Neural cell (in vitro differentiated cells): ENCODE measurements around the gene EEF1AKMT3. TPM values are rescaled to one million over a fixed set of nuclear protein-coding genes. Genes with fewer than 3 reads are reported as not detected.

Source experiments
- H2AFZ ChIP-seq: fragments of 200-600, 300-800 bp; sonication (generic), shearing (Covaris generic); 2 replicates; pipeline ENCODE4 v1.6.0; 2014; ENCODE audit warnings: low read depth, mild to moderate bottlenecking, antibody characterized with exemption, low read length, moderate library complexity
- H3F3A ChIP-seq: fragments of 200-600 bp; shearing (Covaris generic); 2 replicates; pipeline ENCODE4 v1.6.1; 2016; ENCODE audit warnings: mild to moderate bottlenecking, moderate library complexity, mixed read lengths, antibody characterized with exemption, low read length; ENCODE audit not compliant: insufficient read depth, poor library complexity, severe bottlenecking
- H3K27ac ChIP-seq: fragments of 200-600, 300-800 bp; sonication (generic), shearing (Covaris generic); 2 replicates; pipeline ENCODE4 v1.5.1; 2014; ENCODE audit warnings: mild to moderate bottlenecking, low read length, moderate library complexity
- H3K27me3 ChIP-seq: fragments of 300-800, 200-600 bp; sonication (generic), shearing (Covaris generic); 2 replicates; pipeline ENCODE4 v1.6.0; 2014; ENCODE audit warnings: mild to moderate bottlenecking, low read depth, low read length, moderate library complexity; ENCODE audit not compliant: insufficient read depth
- H3K36me3 ChIP-seq: fragments of 300-800, 200-600 bp; sonication (generic), shearing (Covaris generic); 2 replicates; pipeline ENCODE4 v1.5.1; 2014; ENCODE audit warnings: mild to moderate bottlenecking, antibody characterized with exemption, low read length, moderate library complexity; ENCODE audit not compliant: insufficient read depth
- H3K4me2 ChIP-seq: fragments of 300-800, 200-600 bp; sonication (generic), shearing (Covaris generic); 2 replicates; pipeline ENCODE4 v1.6.0; 2014; ENCODE audit warnings: mild to moderate bottlenecking, low read length
- H3K4me3 ChIP-seq: fragments of 300-800, 200-600 bp; sonication (generic), shearing (Covaris generic); 2 replicates; pipeline ENCODE4 v1.5.1; 2014; ENCODE audit warnings: mild to moderate bottlenecking, low read length, moderate library complexity
- H3K79me2 ChIP-seq: fragments of 200-600 bp; shearing (Covaris generic); replicated peaks from 2 replicates; pipeline ENCODE4 v1.6.0; 2014; ENCODE audit warnings: mild to moderate bottlenecking, low read length, moderate library complexity; ENCODE audit not compliant: insufficient read depth
- H3K9ac ChIP-seq: fragments of 300-800, 200-600 bp; sonication (generic), shearing (Covaris generic); 2 replicates; pipeline ENCODE4 v1.6.1; 2016; ENCODE audit warnings: mild to moderate bottlenecking, low read length, mixed read lengths
- H3K9me2 ChIP-seq: fragments of 200-600 bp; shearing (Covaris generic); 2 replicates; pipeline ENCODE4 v1.6.1; 2016; ENCODE audit warnings: mild to moderate bottlenecking, low read length, mixed read lengths; ENCODE audit not compliant: insufficient read depth
- H3K9me3 ChIP-seq: fragments of 200-600, 300-800 bp; sonication (generic), shearing (Covaris generic); 2 replicates; pipeline ENCODE4 v1.6.1; 2016; ENCODE audit warnings: mild to moderate bottlenecking, mixed run types, low read length, moderate library complexity, mixed read lengths
- H4K20me1 ChIP-seq: fragments of 200-600 bp; shearing (Covaris generic); 2 replicates; pipeline ENCODE4 v1.6.1; 2016; ENCODE audit warnings: mild to moderate bottlenecking, mixed run types; ENCODE audit not compliant: insufficient read depth
- CTCF ChIP-seq: fragments of 450-650 bp; IDR thresholded peaks from 2 replicates; pipeline ENCODE4 v1.5.1; 2014; ENCODE audit warnings: antibody characterized with exemption, mild to moderate bottlenecking, moderate library complexity; ENCODE audit not compliant: poor library complexity, severe bottlenecking
- EP300 ChIP-seq: fragments of 450-650 bp; conservative IDR thresholded peaks from 2 replicates; pipeline ENCODE4 v1.6.1; 2014; ENCODE audit warnings: antibody characterized with exemption, mild to moderate bottlenecking, moderate library complexity; ENCODE audit not compliant: poor library complexity, severe bottlenecking
- EZH2 ChIP-seq: fragments of 200-600, 300-800 bp; shearing (Covaris generic), sonication (generic); IDR thresholded peaks from 2 replicates; pipeline ENCODE4 v1.6.1; 2014; ENCODE audit warnings: antibody characterized with exemption, low read length, borderline replicate concordance, mild to moderate bottlenecking; ENCODE audit not compliant: insufficient read depth, poor library complexity, severe bottlenecking
- MXI1 ChIP-seq: fragments of 450-650 bp; conservative IDR thresholded peaks from 2 replicates; pipeline ENCODE4 v1.6.1; 2014; ENCODE audit warnings: antibody characterized with exemption, mild to moderate bottlenecking; ENCODE audit not compliant: poor library complexity, severe bottlenecking
- POLR2AphosphoS5 ChIP-seq: IDR thresholded peaks from 2 replicates; pipeline ENCODE4 v1.6.1; 2012
- RAD21 ChIP-seq: fragments of 450-650 bp; conservative IDR thresholded peaks from 2 replicates; pipeline ENCODE4 v1.6.1; 2014; ENCODE audit warnings: antibody characterized with exemption, mild to moderate bottlenecking, moderate library complexity
- REST ChIP-seq: IDR thresholded peaks from 2 replicates; pipeline ENCODE4 v1.6.1; 2012; ENCODE audit warnings: borderline replicate concordance
- SMC3 ChIP-seq: fragments of 450-650 bp; conservative IDR thresholded peaks from 2 replicates; pipeline ENCODE4 v1.6.1; 2014; ENCODE audit warnings: antibody characterized with exemption, mild to moderate bottlenecking, moderate library complexity; ENCODE audit not compliant: poor library complexity
- TAF1 ChIP-seq: IDR thresholded peaks from 2 replicates; pipeline ENCODE4 v1.6.1; 2012; ENCODE audit warnings: low read depth
- polyA plus RNA-seq: library from polyadenylated mRNA; depleted of rRNA; stranded (reverse); fragments of >200 nt; gene quantifications from 2 replicates; pipeline ENCODE4 v1.2.3, GENCODE V29; 2014

EEF1AKMT3 gene
- polyA plus RNA-seq, 1 donor from 2014 or later: 1.6 TPM

- Histone ChIP-seq H2AFZ (no peak overlapping the region), H4K20me1 (no peaks in the 10 kb centered on the region), H3K79me2 (no peaks in the 10 kb centered on the region), H3F3A (no peaks in the 10 kb centered on the region), H3K4me2 (no peak overlapping the region), H3K36me3 (no peaks in the 10 kb centered on the region), H3K27ac (no peak overlapping the region), H3K9me3 (no peaks in the 10 kb centered on the region), H3K9ac (no peak overlapping the region), H3K4me3 (no peak overlapping the region), H3K27me3 (peaks cover 20% of the 10 kb centered on the region), H3K9me2 (no peaks in the 10 kb centered on the region)
- no peak for TF ChIP-seq RAD21
- no peak for TF ChIP-seq MXI1
- TF ChIP-seq TAF1: no peak
- TF ChIP-seq REST: no peak
- TF ChIP-seq CTCF: no peak
- no peak for TF ChIP-seq EZH2
Measured at GRCh38 chr12:57770734-57771133, 1.7 kb upstream of the EEF1AKMT3 start.

GRCh38 chr12:57771236-57771872 is 1.1 kb upstream of the EEF1AKMT3 start:
- peak overlapping the region; percentile 79 for H3K4me2 ChIP-seq
- TF ChIP-seq TAF1: no peak
- TF ChIP-seq CTCF: no peak
- TF ChIP-seq RAD21: no peak
- TF ChIP-seq SMC3: no peak
- TF ChIP-seq EP300: no peak
- no peak for TF ChIP-seq REST
- no peak for TF ChIP-seq EZH2
- TF ChIP-seq MXI1: no peak
- no peak for TF ChIP-seq POLR2AphosphoS5
- H3F3A ChIP-seq: no peaks in the 10 kb centered on the region
- H3K79me2 ChIP-seq: no peaks in the 10 kb centered on the region
- H2AFZ ChIP-seq: peak overlapping the region; percentile 90
- no peaks in the 10 kb centered on the region for H3K9me3 ChIP-seq
- peak overlapping the region; percentile 76 for H3K4me3 ChIP-seq
- no peaks in the 10 kb centered on the region for H4K20me1 ChIP-seq
- H3K9ac ChIP-seq: peak overlapping the region; percentile 70
- H3K27me3 ChIP-seq: peaks cover 14% of the 10 kb centered on the region
- no peaks in the 10 kb centered on the region for H3K9me2 ChIP-seq
- H3K27ac ChIP-seq: peak overlapping the region; percentile 57
- no peaks in the 10 kb centered on the region for H3K36me3 ChIP-seq
